ENCODE data around the gene HSD17B2.

DNA sequence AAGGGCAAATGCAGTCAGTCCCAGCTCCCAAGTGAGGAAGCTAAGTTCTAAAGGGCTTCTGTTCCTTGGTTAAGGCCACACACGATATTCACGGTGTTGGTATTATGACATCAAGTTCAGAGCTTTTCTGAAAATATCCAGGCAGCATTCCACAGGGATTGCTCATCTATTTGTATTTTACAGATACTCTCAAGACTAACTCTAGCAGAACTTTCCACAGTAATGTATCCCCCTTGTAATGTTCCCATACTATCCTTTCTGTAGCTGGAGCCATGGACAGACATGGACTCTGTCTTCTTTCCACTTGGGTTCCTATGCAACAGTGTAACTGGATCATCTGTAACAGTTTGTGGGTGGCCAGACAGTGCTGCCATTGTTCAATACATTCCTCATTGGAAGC is 37.3 kb upstream of the HSD17B2 start:
- TF ChIP-seq, protein P1, sequence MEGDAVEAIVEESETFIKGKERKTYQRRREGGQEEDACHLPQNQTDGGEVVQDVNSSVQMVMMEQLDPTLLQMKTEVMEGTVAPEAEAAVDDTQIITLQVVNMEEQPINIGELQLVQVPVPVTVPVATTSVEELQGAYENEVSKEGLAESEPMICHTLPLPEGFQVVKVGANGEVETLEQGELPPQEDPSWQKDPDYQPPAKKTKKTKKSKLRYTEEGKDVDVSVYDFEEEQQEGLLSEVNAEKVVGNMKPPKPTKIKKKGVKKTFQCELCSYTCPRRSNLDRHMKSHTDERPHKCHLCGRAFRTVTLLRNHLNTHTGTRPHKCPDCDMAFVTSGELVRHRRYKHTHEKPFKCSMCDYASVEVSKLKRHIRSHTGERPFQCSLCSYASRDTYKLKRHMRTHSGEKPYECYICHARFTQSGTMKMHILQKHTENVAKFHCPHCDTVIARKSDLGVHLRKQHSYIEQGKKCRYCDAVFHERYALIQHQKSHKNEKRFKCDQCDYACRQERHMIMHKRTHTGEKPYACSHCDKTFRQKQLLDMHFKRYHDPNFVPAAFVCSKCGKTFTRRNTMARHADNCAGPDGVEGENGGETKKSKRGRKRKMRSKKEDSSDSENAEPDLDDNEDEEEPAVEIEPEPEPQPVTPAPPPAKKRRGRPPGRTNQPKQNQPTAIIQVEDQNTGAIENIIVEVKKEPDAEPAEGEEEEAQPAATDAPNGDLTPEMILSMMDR (IDR thresholded peaks at IDR 0.05): no peak
- no peak for TF ChIP-seq POLR2A (IDR thresholded peaks at IDR 0.05)
